HG03432 (cell line): ENCODE measurements around the gene NEGR1.

Experiments used
- ATAC-seq: cut with Tn5 transposase; IDR thresholded peaks from one replicate; pipeline ENCODE4 v1.9.1; 2021; ENCODE audit warnings: mild to moderate bottlenecking, moderate library complexity; ENCODE audit not compliant: unreplicated experiment

NEGR1 gene

GRCh38 chr1:71521655-71522264, 760.6 kb downstream of the NEGR1 start:
- peak; percentile 74 for ATAC-seq

- no peak for ATAC-seq
Measured at GRCh38 chr1:71511505-71511904, 770.8 kb downstream of the NEGR1 start.

GRCh38 chr1:71510725-71511124, 771.6 kb downstream of the NEGR1 start:
- no peak for ATAC-seq

- ATAC-seq, result no peak
Measured at GRCh38 chr1:71509051-71509595, 773.2 kb downstream of the NEGR1 start.

- no peak for ATAC-seq
Measured at GRCh38 chr1:71502006-71502405, 780.3 kb downstream of the NEGR1 start.

GRCh38 chr1:71498542-71498941, 783.8 kb downstream of the NEGR1 start:
- ATAC-seq, result no peak

- no peak for ATAC-seq
Measured at GRCh38 chr1:71494163-71494562, 788.2 kb downstream of the NEGR1 start.

GRCh38 chr1:71492298-71493041, 789.9 kb downstream of the NEGR1 start:
- ATAC-seq, result no peak

GRCh38 chr1:71490432-71490831, 791.9 kb downstream of the NEGR1 start:
- no peak for ATAC-seq

GRCh38 chr1:71488555-71489252, 793.6 kb downstream of the NEGR1 start:
- ATAC-seq, result no peak

GRCh38 chr1:71473331-71473730, 809.0 kb downstream of the NEGR1 start:
- ATAC-seq, result no peak

GRCh38 chr1:71465093-71465492, 817.2 kb downstream of the NEGR1 start:
- ATAC-seq, result no peak

- ATAC-seq, result no peak
Measured at GRCh38 chr1:71464016-71464415, 818.3 kb downstream of the NEGR1 start.

GRCh38 chr1:71463144-71463543, 819.2 kb downstream of the NEGR1 start:
- no peak for ATAC-seq

- no peak for ATAC-seq
Measured at GRCh38 chr1:71462247-71462646, 820.1 kb downstream of the NEGR1 start.

- ATAC-seq, result no peak
Measured at GRCh38 chr1:71461416-71461815, 820.9 kb downstream of the NEGR1 start.

- ATAC-seq, result no peak
Measured at GRCh38 chr1:71448444-71448843, 833.9 kb downstream of the NEGR1 start.

GRCh38 chr1:71438626-71439025, 843.7 kb downstream of the NEGR1 start:
- ATAC-seq, result no peak

- ATAC-seq, result no peak
Measured at GRCh38 chr1:71435951-71436350, 846.4 kb downstream of the NEGR1 start.

GRCh38 chr1:71434240-71434639, 848.1 kb downstream of the NEGR1 start:
- ATAC-seq, result no peak

GRCh38 chr1:71428029-71428428, 854.3 kb downstream of the NEGR1 start:
- ATAC-seq, result no peak

GRCh38 chr1:71427066-71427465, 855.3 kb downstream of the NEGR1 start:
- ATAC-seq, result no peak
